Neural progenitor cell (in vitro differentiated cells): ENCODE data around the gene CBY1. TPM values are rescaled to one million over a fixed set of nuclear protein-coding genes. Genes with fewer than 3 reads are reported as not detected.

ENCODE experiments used
- DNase-seq: peaks from one replicate; pipeline ENCODE4 v3.0.0-alpha.2; 2016; ENCODE audit warnings: low spot score
- H2AFZ ChIP-seq: fragments of 200-600 bp; sonication (generic); replicated peaks from 2 replicates; pipeline ENCODE4 v1.6.1; 2016; ENCODE audit warnings: antibody characterized with exemption
- H3F3A ChIP-seq: fragments of 200-600 bp; sonication (generic); 2 replicates; pipeline ENCODE4 v1.6.1; 2016; ENCODE audit warnings: antibody characterized with exemption, low read depth
- H3K27ac ChIP-seq: fragments of 200-600 bp; sonication (generic); 2 replicates; pipeline ENCODE4 v1.5.1; 2016; ENCODE audit warnings: mild to moderate bottlenecking
- H3K27me3 ChIP-seq: fragments of 200-600 bp; sonication (generic); 2 replicates; pipeline ENCODE4 v1.6.1; 2016; ENCODE audit warnings: mild to moderate bottlenecking, moderate library complexity
- H3K36me3 ChIP-seq: fragments of 200-600 bp; sonication (generic); 2 replicates; pipeline ENCODE4 v1.5.1; 2016
- H3K4me1 ChIP-seq: fragments of 200-600 bp; sonication (generic); 2 replicates; pipeline ENCODE4 v1.6.1; 2016; ENCODE audit warnings: mixed run types
- H3K4me2 ChIP-seq: fragments of 200-600 bp; sonication (generic); 2 replicates; pipeline ENCODE4 v1.6.1; 2016
- H3K4me3 ChIP-seq: fragments of 200-600 bp; sonication (generic); 2 replicates; pipeline ENCODE4 v1.5.1; 2016
- H3K79me2 ChIP-seq: fragments of 200-600 bp; sonication (generic); 2 replicates; pipeline ENCODE4 v1.6.1; 2016; ENCODE audit warnings: low read depth
- H3K9ac ChIP-seq: fragments of 200-600 bp; sonication (generic); 2 replicates; pipeline ENCODE4 v1.6.1; 2016
- H3K9me3 ChIP-seq: fragments of 200-600 bp; sonication (generic); 2 replicates; pipeline ENCODE4 v1.5.1; 2016; ENCODE audit warnings: low read depth
- H4K20me1 ChIP-seq: fragments of 200-600 bp; sonication (generic); 2 replicates; pipeline ENCODE4 v1.6.1; 2016; ENCODE audit warnings: low read depth
- H3K27ac Mint-ChIP-seq: 3 replicates; pipeline ENCODE4 v1.8.0; 2021; ENCODE audit warnings: mixed read lengths
- H3K27me3 Mint-ChIP-seq: 2 replicates; pipeline ENCODE4 v1.8.0; 2022; ENCODE audit warnings: low read depth, mild to moderate bottlenecking, inconsistent platforms, moderate library complexity, mixed read lengths; ENCODE audit not compliant: insufficient read depth
- H3K36me3 Mint-ChIP-seq: 3 replicates; pipeline ENCODE4 v1.8.0; 2021; ENCODE audit warnings: mixed read lengths
- H3K4me1 Mint-ChIP-seq: 3 replicates; pipeline ENCODE4 v1.8.0; 2021; ENCODE audit warnings: mixed read lengths
- H3K4me3 Mint-ChIP-seq: 3 replicates; pipeline ENCODE4 v1.8.0; 2021; ENCODE audit warnings: mild to moderate bottlenecking, moderate library complexity, mixed read lengths
- H3K9me3 Mint-ChIP-seq: 3 replicates; pipeline ENCODE4 v1.8.0; 2020; ENCODE audit warnings: mixed read lengths
- CTCF ChIP-seq: fragments of 200-600 bp; sonication (generic); IDR thresholded peaks from 2 replicates; pipeline ENCODE4 v1.5.1; 2017; ENCODE audit warnings: antibody characterized with exemption, mild to moderate bottlenecking
- EZH2 ChIP-seq: fragments of 200-600 bp; sonication (generic); IDR thresholded peaks from 2 replicates; pipeline ENCODE4 v1.6.1; 2017; ENCODE audit warnings: antibody characterized with exemption, mild to moderate bottlenecking, moderate library complexity
- EZH2phosphoT487 ChIP-seq: fragments of 200-600 bp; sonication (generic); IDR thresholded peaks from 2 replicates; pipeline ENCODE4 v1.6.1; 2017; ENCODE audit warnings: antibody characterized with exemption
- total RNA-seq: library from RNA; depleted of rRNA; stranded (reverse); fragments of >200 nt; gene quantifications from 2 replicates; pipeline ENCODE4 v1.2.3, GENCODE V29; 2015; ENCODE audit warnings: low replicate concordance

Gene CBY1
- total RNA-seq, 1 donor from 2014 or later: 25.8 TPM

- Histone ChIP-seq H3K9me3 (no peaks in the 10 kb centered on the region), H3F3A (no peaks in the 10 kb centered on the region), H3K79me2 (no peaks in the 10 kb centered on the region), H3K9ac (no peak overlapping the region), H3K4me1 (no peaks in the 10 kb centered on the region), H3K4me3 (no peak overlapping the region), H3K27ac (no peak overlapping the region), H3K4me2 (no peak overlapping the region), H4K20me1 (no peaks in the 10 kb centered on the region), H3K36me3 (no peaks in the 10 kb centered on the region), H2AFZ (no peak overlapping the region), H3K27me3 (no peaks in the 10 kb centered on the region)
- no peaks in the 10 kb centered on the region for H3K27me3 Mint-ChIP-seq
- H3K4me1 Mint-ChIP-seq: no peaks in the 10 kb centered on the region
- H3K27ac Mint-ChIP-seq: peak overlapping the region; percentile 72
- DNase-seq: no peak
- H3K36me3 Mint-ChIP-seq: peaks cover 34% of the 10 kb centered on the region
- TF ChIP-seq CTCF (no peak), EZH2 (no peak), EZH2phosphoT487 (no peak)
- H3K4me3 Mint-ChIP-seq: no peak overlapping the region
- no peaks in the 10 kb centered on the region for H3K9me3 Mint-ChIP-seq
Measured at GRCh38 chr22:38631724-38632123, 24.7 kb upstream of the CBY1 start.

- Mint-ChIP-seq H3K4me1 (no peaks in the 10 kb centered on the region), H3K4me3 (no peak overlapping the region), H3K36me3 (peaks cover 35% of the 10 kb centered on the region), H3K27ac (no peak overlapping the region), H3K27me3 (no peaks in the 10 kb centered on the region), H3K9me3 (no peaks in the 10 kb centered on the region)
- no peak overlapping the region for H3K27ac ChIP-seq
- H3K4me3 ChIP-seq: no peak overlapping the region
- TF ChIP-seq EZH2 (no peak), CTCF (no peak), EZH2phosphoT487 (no peak)
- H3K4me1 ChIP-seq: no peaks in the 10 kb centered on the region
- H3K79me2 ChIP-seq: no peaks in the 10 kb centered on the region
- no peak overlapping the region for H3K4me2 ChIP-seq
- H3K27me3 ChIP-seq: no peaks in the 10 kb centered on the region
- H4K20me1 ChIP-seq: no peaks in the 10 kb centered on the region
- no peak for DNase-seq
- no peaks in the 10 kb centered on the region for H3F3A ChIP-seq
- no peak overlapping the region for H2AFZ ChIP-seq
- H3K9me3 ChIP-seq: no peaks in the 10 kb centered on the region
- no peaks in the 10 kb centered on the region for H3K36me3 ChIP-seq
- H3K9ac ChIP-seq: no peak overlapping the region
Measured at GRCh38 chr22:38632528-38632927, 23.9 kb upstream of the CBY1 start.

GRCh38 chr22:38638216-38638615, 18.2 kb upstream of the CBY1 start:
- no peak for DNase-seq
- H3K9ac ChIP-seq: no peak overlapping the region
- no peak overlapping the region for H3K27ac ChIP-seq
- no peaks in the 10 kb centered on the region for H3K4me1 ChIP-seq
- Mint-ChIP-seq H3K36me3 (peaks cover 28% of the 10 kb centered on the region), H3K4me1 (no peaks in the 10 kb centered on the region), H3K27ac (peak overlapping the region; percentile 13), H3K4me3 (no peak overlapping the region), H3K27me3 (no peaks in the 10 kb centered on the region), H3K9me3 (no peaks in the 10 kb centered on the region)
- H3K4me2 ChIP-seq: no peak overlapping the region
- no peaks in the 10 kb centered on the region for H3K27me3 ChIP-seq
- H3F3A ChIP-seq: no peaks in the 10 kb centered on the region
- no peak overlapping the region for H3K4me3 ChIP-seq
- no peaks in the 10 kb centered on the region for H3K9me3 ChIP-seq
- no peaks in the 10 kb centered on the region for H4K20me1 ChIP-seq
- H3K79me2 ChIP-seq: no peaks in the 10 kb centered on the region
- TF ChIP-seq CTCF: no peak
- no peak for TF ChIP-seq EZH2phosphoT487
- TF ChIP-seq EZH2: no peak
- H2AFZ ChIP-seq: no peak overlapping the region
- no peaks in the 10 kb centered on the region for H3K36me3 ChIP-seq
